Muscle layer of duodenum (tissue), 2 donors: ENCODE results near the gene TRPM2.
"Not testable (repeated sequence)": the region's sequence is repeated elsewhere in the genome, so short reads cannot be mapped to it uniquely, and the experiment has no call there.

Experiments used
- H3K27ac ChIP-seq: one replicate; pipeline ENCODE4 v1.7.0; 2013; ENCODE audit warnings: mild to moderate bottlenecking, low read length
- H3K27me3 ChIP-seq: one replicate; pipeline ENCODE4 v1.7.0; 2013; ENCODE audit warnings: low read depth, mild to moderate bottlenecking, control low read depth, low read length
- H3K36me3 ChIP-seq, 2 donors: one replicate each; pipeline ENCODE4 v1.7.0; 2013; ENCODE audit warnings: low read length in 2 of 2, control low read depth in 1 of 2, mild to moderate bottlenecking in 1 of 2; ENCODE audit not compliant: insufficient read depth in 2 of 2, control insufficient read depth in 1 of 2
- H3K4me1 ChIP-seq, 2 donors: one replicate each; pipeline ENCODE4 v1.7.0; 2013; ENCODE audit warnings: low read length in 2 of 2, mild to moderate bottlenecking in 2 of 2, control low read depth in 1 of 2, moderate library complexity in 1 of 2; ENCODE audit not compliant: insufficient read depth in 2 of 2, control insufficient read depth in 1 of 2
- H3K4me3 ChIP-seq, 2 donors: one replicate each; pipeline ENCODE4 v1.7.0; 2013; ENCODE audit warnings: low read length in 2 of 2, low read depth in 1 of 2, mild to moderate bottlenecking in 1 of 2
- H3K9me3 ChIP-seq, 2 donors: one replicate each; pipeline ENCODE4 v1.7.0; 2013; ENCODE audit warnings: low read length in 2 of 2, control low read depth in 1 of 2, mild to moderate bottlenecking in 1 of 2; ENCODE audit not compliant: control insufficient read depth in 1 of 2
- donor health status: healthy.

The TRPM2 gene

DNA sequence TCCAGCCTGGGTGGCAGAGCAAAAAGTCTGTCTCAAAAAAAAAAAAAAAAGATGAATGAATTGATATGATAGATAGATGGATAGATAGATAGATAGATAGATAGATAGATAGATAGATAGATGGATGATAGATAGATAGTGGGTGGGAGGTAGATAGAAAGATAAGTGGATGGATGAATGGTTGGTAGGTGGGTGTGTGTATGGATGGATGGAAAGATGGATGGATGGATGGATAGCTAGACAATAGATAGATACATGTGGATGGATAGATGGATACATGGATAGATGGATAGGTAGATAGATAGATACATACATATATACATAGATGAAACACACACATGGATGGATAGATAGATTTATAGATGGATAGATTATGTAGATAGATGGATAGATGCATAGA is 28.5 kb downstream of the TRPM2 start:
- Histone ChIP-seq H3K9me3 (peaks cover 7 to 28% of the 10 kb centered on the region in 2 donors), H3K36me3 (no peaks in the 10 kb centered on the region), H3K4me3 (no peak overlapping the region), H3K4me1 (no peaks in the 10 kb centered on the region), H3K27me3 (no peaks in the 10 kb centered on the region), H3K27ac (no peak overlapping the region)

DNA sequence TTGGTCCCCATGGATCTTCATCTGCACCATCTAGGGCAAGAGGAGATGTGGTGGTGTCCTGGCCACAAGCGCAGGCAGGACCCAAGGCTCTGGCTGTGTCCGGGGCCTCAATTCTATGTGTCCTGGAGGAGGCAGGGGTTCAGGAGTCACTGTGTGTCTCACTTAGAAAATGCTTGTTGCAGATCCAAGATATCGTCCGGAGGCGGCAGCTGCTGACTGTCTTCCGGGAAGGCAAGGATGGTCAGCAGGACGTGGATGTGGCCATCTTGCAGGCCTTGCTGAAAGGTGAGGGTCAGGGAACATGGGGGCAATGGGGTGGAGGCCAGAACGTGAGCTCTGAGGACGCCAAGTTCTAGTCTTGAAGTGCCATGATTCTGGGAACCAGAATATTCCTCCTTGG is 29.1 kb downstream of the TRPM2 start:
- Histone ChIP-seq H3K4me1 (no peaks in the 10 kb centered on the region), H3K27me3 (no peaks in the 10 kb centered on the region), H3K9me3 (peaks cover 7 to 28% of the 10 kb centered on the region in 2 donors), H3K4me3 (no peak overlapping the region), H3K36me3 (no peaks in the 10 kb centered on the region), H3K27ac (no peak overlapping the region)

DNA sequence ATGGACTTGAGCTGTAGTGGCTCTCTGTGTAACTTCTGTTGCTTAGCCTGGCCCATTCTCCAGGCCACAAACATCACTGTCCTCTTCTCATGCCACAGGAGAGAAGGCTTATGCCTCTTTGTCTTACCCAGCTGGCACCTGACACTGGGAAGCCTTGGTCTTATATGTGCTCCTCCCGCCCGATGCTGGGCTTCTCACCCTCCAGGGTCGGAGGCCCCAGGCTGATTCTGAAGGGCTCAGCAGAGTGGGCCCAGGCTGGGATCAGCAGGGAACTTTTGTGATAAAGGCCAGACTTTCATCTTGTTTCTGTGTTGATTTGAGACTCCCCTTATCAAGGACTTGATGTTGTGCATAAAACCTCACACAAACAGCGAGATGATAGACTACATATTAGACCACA is 29.8 kb downstream of the TRPM2 start:
- Histone ChIP-seq H3K27me3 (no peaks in the 10 kb centered on the region), H3K36me3 (no peaks in the 10 kb centered on the region), H3K4me1 (no peaks in the 10 kb centered on the region), H3K4me3 (no peak overlapping the region), H3K9me3 (peaks cover 7 to 28% of the 10 kb centered on the region in 2 donors), H3K27ac (no peak overlapping the region)

GRCh38 chr21:44384968-44385367 is 31.5 kb downstream of the TRPM2 start:
- H3K4me3 ChIP-seq = no peak overlapping the region
- H3K27ac ChIP-seq = no peak overlapping the region
- no peaks in the 10 kb centered on the region for H3K36me3 ChIP-seq
- no peaks in the 10 kb centered on the region for H3K27me3 ChIP-seq
- peaks cover 7 to 28% of the 10 kb centered on the region in 2 donors for H3K9me3 ChIP-seq
- H3K4me1 ChIP-seq = no peaks in the 10 kb centered on the region

DNA sequence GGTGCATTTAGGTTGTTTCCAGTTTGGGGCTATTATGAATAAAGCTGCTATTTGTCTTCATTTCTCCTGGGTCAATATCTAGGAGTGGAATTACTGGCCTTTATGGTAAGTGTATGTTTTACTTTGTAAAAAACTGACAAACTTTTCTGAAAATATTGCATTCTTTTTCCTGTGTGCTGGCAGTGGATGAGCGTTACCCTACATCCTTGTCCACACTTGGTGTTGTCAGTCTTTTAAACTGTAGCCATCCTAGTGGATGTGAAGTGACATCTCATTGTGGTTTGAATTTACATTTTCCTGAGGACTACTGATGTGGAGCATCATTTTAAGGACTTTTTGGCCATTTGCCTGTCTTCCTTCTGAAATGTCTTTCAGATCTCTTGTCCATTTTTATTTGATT is 35.9 kb downstream of the TRPM2 start:
- Histone ChIP-seq H3K4me1 (no peaks in the 10 kb centered on the region), H3K27me3 (no peaks in the 10 kb centered on the region), H3K4me3 (no peak overlapping the region), H3K36me3 (no peaks in the 10 kb centered on the region), H3K9me3 (peaks cover 7 to 25% of the 10 kb centered on the region in 2 donors), H3K27ac (no peak overlapping the region)

DNA sequence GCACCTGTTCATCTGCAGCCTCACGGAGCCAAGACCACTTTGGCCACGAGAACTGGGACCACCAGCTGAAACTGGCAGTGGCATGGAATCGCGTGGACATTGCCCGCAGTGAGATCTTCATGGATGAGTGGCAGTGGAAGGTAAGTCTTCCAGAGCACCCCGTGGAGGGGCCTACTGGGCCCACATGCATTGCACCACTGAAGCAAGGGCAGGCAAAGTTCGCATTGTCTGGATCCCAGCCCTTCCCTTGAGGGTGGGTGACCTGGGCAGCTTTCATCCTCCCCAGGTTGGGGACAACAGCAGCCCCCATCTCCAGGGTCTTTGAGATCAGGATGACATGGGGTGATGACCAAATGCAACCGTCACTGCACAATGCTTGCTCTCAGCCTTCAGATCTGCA is 37.5 kb downstream of the TRPM2 start:
- Histone ChIP-seq H3K27ac (no peak overlapping the region), H3K9me3 (peaks cover 0 to 11% of the 10 kb centered on the region in 2 donors), H3K36me3 (no peaks in the 10 kb centered on the region), H3K4me3 (no peak overlapping the region), H3K27me3 (no peaks in the 10 kb centered on the region), H3K4me1 (no peaks in the 10 kb centered on the region)

DNA sequence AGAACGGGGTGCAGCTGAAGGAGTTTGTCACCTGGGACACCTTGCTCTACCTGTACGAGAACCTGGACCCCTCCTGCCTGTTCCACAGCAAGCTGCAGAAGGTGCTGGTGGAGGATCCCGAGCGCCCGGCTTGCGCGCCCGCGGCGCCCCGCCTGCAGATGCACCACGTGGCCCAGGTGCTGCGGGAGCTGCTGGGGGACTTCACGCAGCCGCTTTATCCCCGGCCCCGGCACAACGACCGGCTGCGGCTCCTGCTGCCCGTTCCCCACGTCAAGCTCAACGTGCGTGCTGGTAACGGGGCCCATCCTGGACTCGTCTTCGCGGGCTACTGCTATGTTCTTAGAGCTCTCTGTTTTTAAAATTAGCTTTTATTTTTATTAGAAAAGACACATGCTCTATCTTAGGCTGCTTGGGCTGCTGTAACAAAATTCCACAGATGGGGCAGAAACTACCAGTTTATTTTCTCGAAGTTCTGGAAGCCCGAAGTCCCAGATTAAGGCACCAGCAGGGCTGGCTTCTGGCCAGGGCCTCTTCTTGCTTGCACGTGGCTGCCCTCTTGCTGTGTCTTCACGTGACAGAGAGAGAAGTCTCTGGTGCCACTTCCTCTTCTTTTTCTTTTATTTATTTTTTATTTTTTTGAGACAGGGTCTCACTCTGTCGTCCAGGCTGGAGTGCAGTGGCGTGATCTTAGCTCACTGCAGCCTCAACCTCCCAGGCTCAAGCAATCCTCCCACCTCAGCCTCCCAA is 38.1 kb downstream of the TRPM2 start:
- Histone ChIP-seq H3K27ac (no peak overlapping the region), H3K4me1 (no peaks in the 10 kb centered on the region), H3K9me3 (peaks cover 0 to 9% of the 10 kb centered on the region in 2 donors), H3K27me3 (no peaks in the 10 kb centered on the region), H3K36me3 (no peaks in the 10 kb centered on the region), H3K4me3 (no peak overlapping the region)

- Histone ChIP-seq H3K27me3 (no peaks in the 10 kb centered on the region), H3K4me1 (no peaks in the 10 kb centered on the region), H3K9me3 (peaks cover 0 to 5% of the 10 kb centered on the region in 2 donors), H3K36me3 (no peaks in the 10 kb centered on the region), H3K4me3 (no peak overlapping the region), H3K27ac (no peak overlapping the region)
These were observed 38.8 kb downstream of the TRPM2 start for GRCh38 chr21:44392185-44392584.

DNA sequence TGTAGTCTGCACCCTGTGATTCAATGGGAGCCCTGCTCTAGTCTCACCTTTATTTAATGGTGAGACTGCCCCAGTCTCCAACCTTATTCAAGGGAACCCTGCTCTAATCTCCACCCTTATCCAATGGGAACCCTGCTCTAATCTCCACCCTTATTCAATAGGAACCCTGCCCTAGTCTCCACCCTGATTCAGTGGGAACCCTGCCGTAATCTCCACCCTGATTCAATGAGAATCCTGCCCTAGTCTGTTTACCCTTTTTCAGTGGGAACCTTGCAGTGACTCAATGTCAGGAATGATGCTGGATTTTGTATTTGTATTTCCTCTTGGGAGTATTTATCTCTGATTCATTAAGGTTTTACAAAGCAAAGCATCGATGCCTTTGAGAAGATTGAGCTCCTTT is 39.5 kb downstream of the TRPM2 start:
- no peak overlapping the region for H3K4me3 ChIP-seq

DNA sequence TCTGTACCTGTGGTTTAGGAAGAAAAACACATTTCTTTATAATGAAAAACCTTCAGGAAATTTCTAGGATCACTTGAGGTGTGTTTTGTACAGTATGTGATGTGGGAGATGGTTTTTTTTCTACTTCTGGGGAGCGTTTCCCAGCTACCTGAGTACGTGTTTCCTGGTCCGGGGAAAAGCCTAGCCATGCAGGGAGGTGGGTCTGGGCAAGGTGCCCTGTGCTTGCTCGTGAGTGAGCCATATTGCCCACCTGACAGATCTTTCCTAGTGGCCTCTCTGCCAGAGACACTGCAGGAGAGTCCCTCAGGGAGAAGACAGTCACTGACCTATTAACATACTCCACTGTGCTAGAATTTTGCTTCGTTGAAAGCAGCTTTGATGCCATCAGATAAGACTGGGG is 41.3 kb downstream of the TRPM2 start:
- Histone ChIP-seq H3K4me1 (no peaks in the 10 kb centered on the region), H3K36me3 (no peaks in the 10 kb centered on the region), H3K27me3 (no peaks in the 10 kb centered on the region), H3K9me3 (peaks cover 0 to 5% of the 10 kb centered on the region in 2 donors), H3K27ac (no peak overlapping the region), H3K4me3 (no peak overlapping the region)

More for the DNA sequence above, 39.5 kb downstream of the TRPM2 start:
- Histone ChIP-seq H3K9me3 (peaks cover 0 to 5% of the 10 kb centered on the region in 2 donors), H3K4me1 (no peaks in the 10 kb centered on the region), H3K27ac (no peak overlapping the region), H3K27me3 (no peaks in the 10 kb centered on the region), H3K36me3 (no peaks in the 10 kb centered on the region)

GRCh38 chr21:44395260-44395659 is 41.8 kb downstream of the TRPM2 start:
- no peaks in the 10 kb centered on the region for H3K27me3 ChIP-seq
- no peaks in the 10 kb centered on the region for H3K4me1 ChIP-seq
- H3K9me3 ChIP-seq = peaks cover 0 to 5% of the 10 kb centered on the region in 2 donors
- no peaks in the 10 kb centered on the region for H3K36me3 ChIP-seq
- H3K4me3 ChIP-seq = no peak overlapping the region
- H3K27ac ChIP-seq = no peak overlapping the region

DNA sequence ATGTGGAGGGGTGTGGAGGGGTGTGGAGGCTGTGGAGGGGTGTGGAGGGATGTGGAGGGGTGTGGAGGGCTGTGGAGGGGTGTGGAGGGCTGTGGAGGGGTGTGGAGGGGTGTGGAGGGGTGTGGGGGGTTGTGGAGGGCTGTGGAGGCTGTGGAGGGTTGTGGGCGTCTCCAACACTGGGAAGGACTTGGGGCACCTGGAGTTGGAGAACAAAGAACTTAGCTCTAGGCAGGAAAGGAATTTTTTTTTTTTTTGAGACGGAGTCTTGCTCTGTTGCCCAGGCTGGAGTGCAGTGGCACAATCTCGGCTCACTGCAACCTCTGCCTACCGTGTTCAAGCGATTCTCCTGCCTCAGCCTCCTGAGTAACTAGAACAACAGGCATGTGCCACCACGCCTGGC is 43.4 kb downstream of the TRPM2 start:
- H3K27ac ChIP-seq, H3K36me3 ChIP-seq, H3K27me3 ChIP-seq, H3K9me3 ChIP-seq, H3K4me3 ChIP-seq, H3K4me1 ChIP-seq: not testable (repeated sequence)
